ENCODE data around the gene LYRM4. TPM values are rescaled to one million over a fixed set of nuclear protein-coding genes. Genes with fewer than 3 reads are reported as not detected.
"Not testable (repeated sequence)": the region's sequence is repeated elsewhere in the genome, so short reads cannot be mapped to it uniquely, and the experiment has no call there.

Gene LYRM4
- total RNA-seq, 1 donor from 2014 or later: 26.1 TPM

DNA sequence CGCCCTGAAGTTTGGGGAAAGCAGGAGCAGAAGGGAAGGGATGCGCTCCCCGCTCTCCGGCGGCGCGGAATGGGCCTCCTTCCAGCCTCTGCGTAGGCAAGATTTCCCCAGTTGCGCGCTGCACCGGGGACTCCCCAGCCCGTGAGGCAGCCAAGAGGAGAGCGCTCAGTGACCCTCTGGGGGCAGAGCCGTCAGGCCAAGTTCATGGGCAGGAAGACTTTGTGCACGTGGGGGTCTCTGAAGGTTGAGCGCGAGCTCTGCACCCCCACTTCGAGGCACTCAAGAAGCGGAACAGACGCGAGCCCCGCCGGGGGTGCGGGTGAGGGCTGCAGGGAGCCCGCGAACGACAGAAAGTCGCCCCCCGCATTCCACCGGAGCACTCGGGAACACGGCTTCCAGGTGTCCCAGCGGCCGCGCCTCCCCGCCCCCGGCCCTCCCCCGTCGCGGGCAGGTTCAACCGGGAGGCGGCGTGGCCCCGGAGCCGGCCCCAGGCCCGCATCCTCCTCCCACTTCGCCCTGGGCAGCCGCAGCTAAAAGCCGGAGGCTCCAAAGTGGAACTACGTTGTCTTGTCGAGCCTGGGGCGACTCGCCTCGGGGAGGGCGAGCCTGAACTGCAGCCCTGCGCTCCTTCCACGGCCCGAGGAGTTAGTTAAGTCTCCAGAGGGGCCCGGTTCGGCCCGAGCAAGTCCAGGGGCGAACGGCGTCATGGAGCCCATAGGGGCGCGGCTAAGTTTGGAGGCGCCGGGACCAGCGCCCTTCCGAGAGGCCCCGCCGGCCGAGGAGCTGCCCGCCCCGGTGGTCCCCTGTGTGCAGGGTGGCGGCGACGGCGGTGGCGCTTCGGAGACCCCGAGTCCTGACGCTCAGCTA is 175.7 kb downstream of the LYRM4 start, which contains the start of gene PPP1R3G:
PPP1R3G (plus strand) TSS at position 561 of the 867 bp plus-strand sequence; CDS start at position 706, 145 bp downstream.
- DNase-seq (ENCODE audit: extremely low read depth, low read depth, low spot score): no peak

DNA sequence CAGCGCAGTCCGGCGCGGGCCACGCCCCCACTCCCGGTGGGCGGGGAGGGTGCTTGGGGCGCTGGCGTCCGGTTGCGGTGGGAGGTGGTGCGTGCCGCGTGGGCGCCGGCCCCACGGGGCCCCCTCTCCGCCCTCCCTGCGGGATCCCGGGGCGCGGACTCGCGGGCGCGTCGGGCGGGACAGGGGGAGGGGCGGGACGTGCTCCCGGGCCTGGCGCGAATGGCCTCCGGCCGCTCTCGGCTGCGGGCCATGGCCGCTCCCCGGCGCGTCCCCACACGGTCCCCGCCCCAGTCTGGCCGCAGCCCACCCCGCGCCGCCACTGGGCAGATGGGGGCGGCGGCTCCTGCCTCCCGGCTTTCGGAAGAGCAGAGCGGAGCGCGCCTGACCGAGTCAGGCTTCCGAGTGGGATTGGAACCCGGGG is 176.4 kb downstream of the LYRM4 start:
- no peak for DNase-seq (ENCODE audit: extremely low read depth, low read depth, low spot score)

DNA sequence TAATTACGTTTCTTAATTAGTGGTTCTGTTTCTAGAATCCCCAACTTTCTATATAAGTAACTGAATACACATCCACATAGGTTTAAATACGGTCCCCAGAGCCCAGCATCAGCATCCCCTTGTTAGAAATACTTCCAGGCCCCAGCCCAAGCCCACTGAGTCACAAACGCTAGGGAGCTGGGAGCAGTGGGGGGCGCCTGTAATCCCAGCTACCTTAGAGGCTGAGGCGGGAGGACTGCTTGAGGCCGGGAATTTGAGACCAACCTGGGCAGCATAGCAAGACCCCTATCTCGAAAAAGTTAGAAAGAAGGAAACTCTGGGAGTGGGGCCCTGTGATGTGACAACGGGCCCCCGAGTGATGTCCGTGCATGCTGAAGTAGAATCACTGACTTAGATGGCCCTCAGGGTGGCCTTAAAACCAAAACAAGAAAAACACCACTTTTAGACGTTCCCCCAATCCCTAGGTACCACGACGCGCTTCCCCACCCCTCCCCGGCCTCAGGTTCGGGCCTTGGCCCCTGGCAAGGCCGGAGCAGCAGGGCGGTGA is 176.9 kb downstream of the LYRM4 start:
- DNase-seq (ENCODE audit: extremely low read depth, low read depth, low spot score): no peak

DNA sequence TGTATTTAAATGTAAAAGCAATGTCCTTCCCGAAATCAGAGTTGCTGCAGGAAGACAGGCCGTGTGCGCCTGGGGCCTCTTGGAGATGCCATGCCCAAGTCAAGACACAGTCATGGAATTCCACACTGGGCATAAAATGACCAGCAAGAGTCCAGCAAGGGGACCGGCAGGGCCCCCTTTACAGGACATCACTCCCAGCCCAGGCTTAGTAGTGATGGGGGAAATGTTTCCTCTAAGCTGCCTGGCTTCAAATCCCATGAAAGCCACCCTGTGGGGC is 177.5 kb downstream of the LYRM4 start:
- no peak for DNase-seq (ENCODE audit: extremely low read depth, low read depth, low spot score)

DNA sequence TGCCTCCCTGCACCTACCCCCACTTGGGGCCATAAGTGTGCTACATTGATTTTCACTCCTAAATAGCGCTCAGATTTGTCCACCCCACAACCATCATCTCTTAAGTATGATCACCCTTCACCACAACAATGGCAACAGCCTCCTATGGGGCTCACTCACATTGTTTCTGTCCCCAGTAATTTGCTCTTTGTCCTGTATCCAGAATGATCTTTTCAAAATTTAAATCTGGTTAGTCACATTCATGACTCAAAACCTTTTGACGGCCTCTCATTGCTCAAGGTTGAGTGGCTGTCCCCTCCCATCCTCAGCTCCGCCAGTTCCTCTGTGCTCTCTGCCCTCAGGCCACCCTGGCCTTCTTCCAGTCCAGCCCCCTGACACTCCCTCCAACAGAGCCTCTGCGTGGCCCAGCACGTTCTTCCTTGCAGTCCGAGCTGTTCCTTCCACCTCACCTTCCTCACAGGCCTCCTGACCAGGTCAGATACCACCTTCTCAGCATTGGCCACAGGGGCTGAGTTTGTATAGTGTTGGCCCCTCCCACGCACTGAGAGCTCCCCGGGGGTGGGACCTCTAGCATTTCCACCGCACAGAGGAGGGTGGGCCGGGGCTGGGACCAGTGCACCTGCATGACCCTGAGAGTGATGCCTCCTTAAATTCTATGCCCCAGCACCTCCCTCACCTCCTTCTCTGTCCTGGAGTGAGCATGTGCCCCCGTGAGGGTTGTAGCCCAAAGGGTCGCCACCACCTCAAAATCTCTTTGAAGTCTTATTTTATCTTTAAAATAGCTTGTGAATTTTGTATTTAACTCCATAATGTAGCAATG is 178.1 kb downstream of the LYRM4 start:
- DNase-seq (ENCODE audit: extremely low read depth, low read depth, low spot score): no peak

DNA sequence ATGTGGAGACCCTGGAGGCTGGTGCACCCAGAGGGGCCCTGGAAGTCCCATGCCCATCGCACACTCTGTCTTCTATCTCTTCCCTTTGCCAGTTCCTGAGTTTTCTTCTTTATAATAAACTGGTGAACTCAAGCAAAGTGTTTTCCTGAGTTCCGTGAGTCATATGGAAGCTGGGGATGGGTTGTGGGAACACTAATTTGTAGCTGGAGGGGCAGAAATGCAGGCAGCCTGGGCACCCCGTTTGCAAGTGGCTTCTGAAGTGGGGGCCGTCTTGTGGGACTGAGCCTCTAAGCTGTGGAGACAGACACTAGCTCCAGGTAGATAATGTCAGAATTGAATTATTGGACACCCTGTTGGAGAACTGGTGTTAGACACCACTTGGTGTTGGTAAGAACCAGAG is 178.8 kb downstream of the LYRM4 start:
- no peak for DNase-seq (ENCODE audit: extremely low read depth, low read depth, low spot score)

DNA sequence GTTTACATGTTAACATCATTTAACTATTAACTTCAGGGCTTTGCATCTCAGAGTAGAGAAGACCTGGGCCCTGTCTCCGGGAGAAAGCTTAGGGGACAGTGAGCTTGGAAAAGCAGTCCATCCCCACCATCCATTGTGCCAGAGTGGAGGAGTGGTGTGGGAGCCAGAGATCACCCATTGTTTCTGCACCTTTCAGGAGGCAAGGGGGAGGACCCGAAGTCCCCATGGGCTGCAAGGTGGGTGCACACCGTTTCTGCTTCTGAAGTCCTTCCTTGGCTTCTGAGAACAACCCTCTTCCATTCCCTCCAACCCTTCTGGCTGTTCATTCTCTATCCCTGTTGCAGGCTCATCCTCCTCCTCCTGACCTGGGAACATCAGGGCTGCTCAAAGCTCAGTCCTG is 179.6 kb downstream of the LYRM4 start:
- no peak for DNase-seq (ENCODE audit: extremely low read depth, low read depth, low spot score)

DNA sequence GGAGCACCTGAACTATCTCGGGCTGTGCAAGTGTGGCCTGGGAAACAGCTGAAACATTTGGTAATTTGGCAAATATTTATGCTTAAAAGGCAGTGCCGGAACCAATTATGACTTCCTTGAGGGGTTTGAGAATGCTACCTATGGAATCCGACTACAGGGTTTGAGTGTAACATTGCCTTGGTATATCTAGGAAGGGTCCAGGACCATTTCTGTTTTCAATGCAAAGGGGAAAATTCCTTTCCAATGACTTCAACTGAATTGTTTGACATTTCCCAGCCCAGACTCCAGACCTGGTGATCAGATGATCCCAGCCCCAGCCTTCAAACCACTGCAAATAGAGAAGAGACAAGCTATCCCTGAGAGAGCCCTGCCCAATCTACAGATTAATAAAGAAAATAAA is 180.2 kb downstream of the LYRM4 start:
- no peak for DNase-seq (ENCODE audit: extremely low read depth, low read depth, low spot score)

DNA sequence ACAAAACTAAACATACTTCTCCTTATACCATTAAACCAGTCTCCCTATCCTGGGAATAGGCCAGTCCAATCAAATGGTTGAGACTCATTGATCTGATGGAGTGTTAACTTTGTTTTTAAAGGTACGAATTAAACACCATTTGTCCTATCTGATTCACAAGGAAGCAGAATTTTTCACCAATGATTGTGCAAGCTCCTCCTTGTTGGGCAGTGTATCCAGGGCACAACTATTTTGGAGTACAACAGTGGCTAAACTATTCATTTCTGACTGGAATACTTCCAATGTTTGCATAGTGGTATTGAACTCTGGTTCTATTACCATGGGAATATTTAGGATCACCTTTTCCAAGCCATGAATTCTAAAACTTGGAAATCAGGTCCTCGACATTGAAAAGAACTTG is 181.1 kb downstream of the LYRM4 start:
- no peak for DNase-seq (ENCODE audit: extremely low read depth, low read depth, low spot score)

DNA sequence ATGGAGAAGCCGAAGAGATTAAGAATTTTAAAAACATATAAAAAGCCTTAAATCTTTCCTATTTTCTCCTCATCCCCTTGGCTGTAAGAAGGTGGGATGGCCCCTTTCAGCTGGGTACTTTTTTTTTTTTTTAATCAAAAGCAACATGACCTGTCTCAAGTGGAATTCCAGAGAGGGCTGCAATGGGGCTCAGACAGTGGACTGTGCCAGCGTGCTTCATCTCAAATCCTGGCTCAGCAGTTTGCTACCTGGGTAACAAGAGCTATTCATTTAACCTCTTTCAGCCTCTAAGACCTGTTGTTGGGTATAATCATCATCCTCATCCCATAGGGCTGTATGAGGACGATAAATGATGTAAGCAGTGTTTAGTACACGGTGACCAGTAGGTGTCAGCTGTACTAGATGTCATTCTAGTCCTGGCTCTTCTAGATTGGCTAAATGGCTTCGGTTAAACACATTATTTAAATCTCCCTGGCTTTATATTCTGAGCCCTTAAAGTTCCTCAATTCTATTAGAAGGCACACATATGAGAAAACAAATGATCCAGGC is 182.6 kb downstream of the LYRM4 start:
- DNase-seq (ENCODE audit: extremely low read depth, low read depth, low spot score): no peak

DNA sequence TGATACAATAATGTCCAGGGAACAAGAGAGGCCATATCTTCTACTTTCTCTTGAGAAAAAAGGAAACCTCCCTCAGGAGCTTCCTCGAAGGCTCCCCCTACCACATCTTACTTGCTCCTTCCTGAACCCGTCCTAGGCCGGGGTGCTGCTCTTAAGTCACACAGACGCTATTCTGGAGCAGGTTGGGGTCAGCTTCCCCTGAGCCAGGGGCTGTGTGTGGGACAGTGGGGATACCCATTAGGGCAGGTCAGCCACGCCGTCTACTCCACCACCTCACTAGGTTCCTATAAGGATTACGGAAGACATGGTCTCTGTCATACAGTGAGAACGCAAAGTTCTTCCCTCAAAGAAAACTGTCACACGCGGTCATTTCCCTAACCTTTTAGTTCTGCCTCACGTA is 183.8 kb downstream of the LYRM4 start:
- no peak for DNase-seq (ENCODE audit: extremely low read depth, low read depth, low spot score)

DNA sequence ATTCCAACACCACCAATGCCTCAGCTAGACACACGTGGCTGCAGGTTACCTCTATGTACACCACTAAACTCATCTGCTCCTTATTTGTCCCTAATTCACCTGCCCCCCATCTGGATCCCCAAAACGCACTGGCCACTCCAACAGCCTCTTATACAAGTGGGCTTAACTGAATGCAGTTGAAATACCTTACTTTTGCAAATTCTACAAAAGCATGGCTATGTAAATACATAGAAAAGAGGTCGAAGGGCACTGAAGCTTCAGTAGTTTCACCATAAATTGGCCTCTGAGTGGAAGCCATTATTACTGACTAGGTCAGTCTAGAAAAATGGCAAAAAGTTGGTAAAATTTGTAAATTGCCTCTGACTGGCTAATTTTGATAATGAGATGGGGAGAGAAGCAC is 186.8 kb downstream of the LYRM4 start:
- DNase-seq (ENCODE audit: extremely low read depth, low read depth, low spot score): no peak

DNA sequence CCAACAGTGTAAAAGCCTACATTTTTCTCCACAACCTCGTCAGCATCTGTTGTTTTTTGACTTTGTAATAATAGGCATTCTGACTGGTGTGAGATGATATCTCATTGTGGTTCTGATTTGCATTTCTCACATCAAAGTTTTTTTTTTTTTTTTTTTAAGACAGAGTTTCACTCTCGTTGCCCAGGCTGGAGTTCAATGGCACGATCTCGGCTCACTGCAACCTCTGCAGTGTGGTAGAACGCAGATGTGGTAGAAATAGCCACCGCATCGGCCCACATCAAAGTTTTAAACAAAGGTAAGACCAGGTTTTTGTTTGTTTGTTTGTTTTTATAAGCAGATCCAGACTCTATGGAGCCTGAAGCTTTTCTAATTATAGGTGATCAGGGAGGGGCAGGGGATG is 188.3 kb downstream of the LYRM4 start:
- no peak for DNase-seq (ENCODE audit: extremely low read depth, low read depth, low spot score)

DNA sequence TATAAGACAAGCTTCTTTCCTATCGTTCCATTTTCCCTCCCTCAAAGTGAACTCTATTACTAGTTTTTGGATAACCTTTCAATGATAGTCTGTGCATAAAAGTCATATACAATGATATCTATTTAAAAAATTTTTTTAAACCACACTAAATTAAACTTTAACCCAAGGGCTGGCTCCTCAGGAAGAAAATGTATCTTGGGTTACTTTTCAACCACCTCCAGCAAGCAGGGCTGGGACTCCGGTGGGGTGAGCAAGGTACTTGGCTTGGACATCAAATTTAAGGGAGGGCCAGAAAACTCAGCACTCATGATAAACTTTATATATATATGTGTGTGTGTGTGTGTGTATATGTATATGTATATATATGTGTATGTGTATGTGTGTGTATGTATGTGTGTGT is 189.5 kb downstream of the LYRM4 start:
- DNase-seq (ENCODE audit: extremely low read depth, low read depth, low spot score): no peak

DNA sequence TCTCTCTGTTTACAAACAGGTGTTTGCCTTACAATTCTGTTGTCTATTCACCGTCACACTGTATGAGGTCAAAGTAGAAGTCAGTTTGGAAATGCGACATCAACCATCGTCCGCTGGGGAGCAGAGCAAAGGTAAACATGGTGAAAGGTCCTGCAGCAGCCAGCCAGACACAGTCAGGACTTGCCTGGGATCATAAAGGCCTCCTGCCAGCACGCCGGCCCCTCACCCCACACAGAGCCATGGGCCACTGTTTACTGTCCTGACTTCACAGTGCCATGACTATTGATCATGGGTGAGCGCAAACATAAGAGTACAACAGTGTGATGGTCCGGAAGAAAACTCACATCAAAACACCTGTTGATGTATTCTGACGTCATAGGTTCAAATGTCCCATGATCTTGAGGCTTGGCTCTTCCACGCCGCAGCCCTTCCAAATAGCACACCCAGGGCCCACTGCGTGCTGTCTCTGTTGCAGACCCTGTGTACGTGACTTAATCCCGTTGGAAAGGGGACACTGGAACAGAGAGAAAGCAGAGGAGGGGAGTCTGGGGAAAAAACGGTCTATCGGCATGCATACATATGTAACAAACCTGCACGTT is 192.5 kb downstream of the LYRM4 start:
- DNase-seq (ENCODE audit: extremely low read depth, low read depth, low spot score): no peak

DNA sequence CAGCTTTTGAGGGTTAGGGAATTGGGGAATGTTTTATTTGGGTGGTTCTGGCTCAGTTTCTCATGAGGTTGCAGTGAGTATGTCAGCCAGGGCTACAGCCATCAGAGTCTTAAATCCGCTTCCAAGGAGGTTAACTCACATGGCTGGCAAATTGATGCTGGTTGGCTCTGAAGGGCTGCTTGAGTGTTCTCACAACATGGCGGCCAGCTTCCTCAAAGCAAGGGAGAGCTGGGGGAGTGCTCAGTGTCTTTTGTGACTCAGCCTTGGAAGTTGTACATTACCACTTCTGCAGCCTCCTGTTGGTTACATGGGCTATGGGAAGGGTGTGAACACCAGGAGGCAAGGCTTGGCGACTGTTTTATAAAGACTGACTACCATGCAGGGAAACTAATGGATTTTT is 193.4 kb downstream of the LYRM4 start:
- no peak for DNase-seq (ENCODE audit: extremely low read depth, low read depth, low spot score)

DNA sequence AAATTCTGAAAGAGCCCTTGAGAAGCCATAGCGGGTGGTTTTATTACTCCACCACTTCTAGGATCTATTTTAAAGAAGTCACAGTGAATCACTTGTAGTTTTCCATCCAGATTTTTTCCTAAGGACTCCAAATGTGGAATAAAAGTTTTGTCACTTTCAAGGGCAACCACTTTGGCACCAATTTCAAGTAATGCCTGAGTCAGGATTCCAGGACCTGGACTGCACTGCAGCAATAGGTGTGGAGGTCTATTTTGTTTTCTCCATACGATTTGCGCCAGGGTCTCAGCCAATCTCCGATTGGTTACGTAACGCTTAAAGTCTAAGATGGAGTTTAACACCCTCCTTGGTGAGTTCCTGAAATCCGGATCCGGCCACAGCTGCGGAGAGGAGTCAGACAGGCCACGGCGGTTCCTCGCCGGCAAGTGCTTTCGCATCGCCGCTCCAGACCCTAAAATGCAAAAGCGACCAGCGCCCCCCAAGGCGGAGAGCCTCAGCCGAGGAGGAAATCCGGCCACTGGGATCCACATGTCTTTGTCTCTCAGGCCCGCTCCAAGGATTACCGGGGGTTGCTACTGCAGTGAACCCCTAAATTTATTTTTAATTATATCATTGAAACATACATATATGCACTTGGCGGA is 194.2 kb downstream of the LYRM4 start:
- no peak for DNase-seq (ENCODE audit: extremely low read depth, low read depth, low spot score)

DNA sequence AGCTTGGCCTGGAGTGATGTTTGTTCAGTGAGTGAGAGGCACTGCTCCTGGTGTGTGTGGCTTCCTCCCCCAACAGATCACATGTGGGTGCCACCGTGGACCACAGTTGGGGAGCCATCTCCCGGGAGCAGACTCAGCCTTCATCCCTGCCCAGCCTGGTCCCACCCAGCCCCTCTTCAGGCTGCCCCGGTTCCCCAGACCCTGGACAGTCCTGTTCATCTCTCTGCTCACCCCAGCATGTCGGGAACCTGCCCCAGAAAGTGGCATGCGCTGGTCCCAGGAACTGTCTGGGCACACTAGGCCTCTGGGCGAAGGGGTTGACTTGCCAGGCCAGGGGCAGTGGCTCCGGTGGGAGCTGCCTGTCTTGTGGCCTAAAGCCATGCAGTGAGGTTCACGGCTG is 197.1 kb downstream of the LYRM4 start:
- DNase-seq (ENCODE audit: extremely low read depth, low read depth, low spot score): no peak

DNA sequence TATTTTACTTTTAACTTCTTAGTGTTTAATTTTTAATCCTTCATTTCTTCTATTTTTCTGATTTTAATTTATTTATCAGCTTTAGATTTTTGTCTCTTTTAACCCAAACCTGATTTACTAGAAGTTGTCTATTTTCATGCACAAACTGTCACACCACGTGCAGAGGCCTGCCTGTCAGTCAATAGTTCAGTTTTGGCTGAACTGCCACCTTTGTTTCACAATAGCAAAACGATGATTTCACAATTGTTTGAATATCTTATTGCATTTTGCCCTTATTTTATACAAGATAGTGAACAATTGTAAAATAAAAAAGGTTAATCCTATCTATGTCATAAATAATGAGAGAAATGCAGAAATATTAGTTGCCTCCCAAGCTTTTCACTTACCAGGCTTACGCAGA is 199.6 kb downstream of the LYRM4 start:
- DNase-seq (ENCODE audit: extremely low read depth, low read depth, low spot score): no peak

DNA sequence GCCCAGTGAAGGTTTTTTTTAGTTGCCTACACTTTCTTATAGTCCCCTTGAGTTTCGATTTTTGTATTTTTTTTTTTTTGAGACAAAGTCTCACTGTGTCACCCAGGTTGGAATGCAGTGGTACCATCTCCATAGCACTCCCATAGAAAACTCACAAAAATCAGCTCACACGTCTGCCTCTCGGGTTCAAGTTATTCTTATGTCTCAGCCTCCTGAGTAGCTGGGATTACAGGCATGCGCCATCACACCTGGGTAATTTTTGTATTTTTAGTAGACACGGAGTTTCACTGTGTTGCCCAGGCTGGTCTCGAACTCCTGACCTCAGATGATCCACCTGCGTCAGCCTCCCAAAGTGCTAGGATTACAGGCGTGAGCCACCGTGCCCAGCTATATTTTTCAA is 200.3 kb downstream of the LYRM4 start:
- DNase-seq (ENCODE audit: extremely low read depth, low read depth, low spot score): not testable (repeated sequence)

Measured in glomerular endothelial cell (primary cell).